Loucy (cell line): ENCODE results near the gene DGCR8.

Experiments used
- H2AFZ ChIP-seq: fragments of 200-600 bp; sonication (generic); 2 replicates; pipeline ENCODE4 v1.6.0; 2016; ENCODE audit warnings: antibody characterized with exemption, mild to moderate bottlenecking, low read length, moderate library complexity
- H3F3A ChIP-seq: fragments of 200-600 bp; 2 replicates; pipeline ENCODE4 v1.6.0; 2016; ENCODE audit warnings: antibody characterized with exemption, low read depth, mild to moderate bottlenecking
- H3K27me3 ChIP-seq: fragments of 200-600 bp; sonication (generic); 2 replicates; pipeline ENCODE4 v1.6.1; 2014; ENCODE audit warnings: low read length, mild to moderate bottlenecking; ENCODE audit not compliant: insufficient read depth, poor library complexity, severe bottlenecking
- H3K36me3 ChIP-seq: fragments of 200-600 bp; sonication (generic); 2 replicates; pipeline ENCODE4 v1.6.1; 2016; ENCODE audit warnings: low read length; ENCODE audit not compliant: insufficient read depth
- H3K4me1 ChIP-seq: fragments of 200-600 bp; sonication (generic); 2 replicates; pipeline ENCODE4 v1.5.1; 2014; ENCODE audit warnings: low read length, mild to moderate bottlenecking; ENCODE audit not compliant: insufficient read depth, poor library complexity, severe bottlenecking
- H3K4me2 ChIP-seq: fragments of 200-600 bp; sonication (generic); 2 replicates; pipeline ENCODE4 v1.6.0; 2014; ENCODE audit warnings: antibody characterized with exemption, low read length, low read depth, mild to moderate bottlenecking; ENCODE audit not compliant: poor library complexity, severe bottlenecking
- H3K4me3 ChIP-seq: fragments of 200-600 bp; sonication (generic); 2 replicates; pipeline ENCODE4 v1.5.1; 2014; ENCODE audit warnings: low read length, mild to moderate bottlenecking, mixed read lengths; ENCODE audit not compliant: poor library complexity, severe bottlenecking
- H3K79me2 ChIP-seq: fragments of 200-600 bp; sonication (generic); 2 replicates; pipeline ENCODE4 v1.6.1; 2014; ENCODE audit warnings: low read length; ENCODE audit not compliant: insufficient read depth
- H3K9ac ChIP-seq: fragments of 200-600 bp; sonication (generic); 2 replicates; pipeline ENCODE4 v1.6.0; 2014; ENCODE audit warnings: mild to moderate bottlenecking, low read depth, low read length, moderate library complexity; ENCODE audit not compliant: poor library complexity, severe bottlenecking
- H3K9me2 ChIP-seq: fragments of 200-600 bp; sonication (generic); replicated peaks from 2 replicates; pipeline ENCODE4 v1.6.1; 2016; ENCODE audit warnings: low read depth, low read length, mixed read lengths
- H3K9me3 ChIP-seq: fragments of 200-600 bp; sonication (generic); 2 replicates; pipeline ENCODE4 v1.6.1; 2014; ENCODE audit warnings: mild to moderate bottlenecking, antibody characterized with exemption, low read length, low read depth; ENCODE audit not compliant: insufficient read depth
- H4K20me1 ChIP-seq: fragments of 200-600 bp; sonication (generic); 2 replicates; pipeline ENCODE4 v1.6.0; 2014; ENCODE audit warnings: antibody characterized with exemption, low read length, mild to moderate bottlenecking; ENCODE audit not compliant: insufficient read depth, poor library complexity, severe bottlenecking
- CTCF ChIP-seq: fragments of 200-600 bp; sonication (generic); conservative IDR thresholded peaks from 2 replicates; pipeline ENCODE4 v1.5.1; 2014; ENCODE audit warnings: mild to moderate bottlenecking, antibody characterized with exemption, low read length
- EZH2phosphoT487 ChIP-seq: fragments of 200-600 bp; IDR thresholded peaks from 2 replicates; pipeline ENCODE4 v1.6.1; 2018; ENCODE audit warnings: antibody characterized with exemption, mild to moderate bottlenecking, moderate library complexity, borderline replicate concordance

Gene DGCR8

GRCh38 chr22:20108757-20109230, 28.8 kb downstream of the DGCR8 start:
- H2AFZ ChIP-seq = no peak overlapping the region
- H4K20me1 ChIP-seq = peaks cover 20% of the 10 kb centered on the region
- no peaks in the 10 kb centered on the region for H3K27me3 ChIP-seq
- no peaks in the 10 kb centered on the region for H3K9me3 ChIP-seq
- TF ChIP-seq CTCF (no peak), EZH2phosphoT487 (no peak)
- peaks cover 26% of the 10 kb centered on the region; the same call in 1 of the 2 replicates for H3K79me2 ChIP-seq
- H3K36me3 ChIP-seq = peaks cover 88% of the 10 kb centered on the region; the same call in 1 of the 2 replicates
- H3F3A ChIP-seq = no peaks in the 10 kb centered on the region
- H3K4me1 ChIP-seq = no peaks in the 10 kb centered on the region
- H3K9me2 ChIP-seq = no peaks in the 10 kb centered on the region
- no peak overlapping the region for H3K4me3 ChIP-seq
- H3K4me2 ChIP-seq = no peak overlapping the region
- no peak overlapping the region for H3K9ac ChIP-seq

GRCh38 chr22:20109411-20110358, 29.6 kb downstream of the DGCR8 start:
- Histone ChIP-seq H3K4me1 (no peaks in the 10 kb centered on the region), H4K20me1 (peaks cover 21% of the 10 kb centered on the region), H3K27me3 (no peaks in the 10 kb centered on the region), H3K4me3 (no peak overlapping the region), H3K9me2 (no peaks in the 10 kb centered on the region), H2AFZ (no peak overlapping the region), H3K9ac (no peak overlapping the region), H3F3A (no peaks in the 10 kb centered on the region), H3K36me3 (peaks cover 91% of the 10 kb centered on the region; the same call in 1 of the 2 replicates), H3K4me2 (no peak overlapping the region), H3K79me2 (peaks cover 28% of the 10 kb centered on the region; the same call in 1 of the 2 replicates), H3K9me3 (no peaks in the 10 kb centered on the region)
- TF ChIP-seq EZH2phosphoT487 = no peak
- TF ChIP-seq CTCF = no peak

DNA sequence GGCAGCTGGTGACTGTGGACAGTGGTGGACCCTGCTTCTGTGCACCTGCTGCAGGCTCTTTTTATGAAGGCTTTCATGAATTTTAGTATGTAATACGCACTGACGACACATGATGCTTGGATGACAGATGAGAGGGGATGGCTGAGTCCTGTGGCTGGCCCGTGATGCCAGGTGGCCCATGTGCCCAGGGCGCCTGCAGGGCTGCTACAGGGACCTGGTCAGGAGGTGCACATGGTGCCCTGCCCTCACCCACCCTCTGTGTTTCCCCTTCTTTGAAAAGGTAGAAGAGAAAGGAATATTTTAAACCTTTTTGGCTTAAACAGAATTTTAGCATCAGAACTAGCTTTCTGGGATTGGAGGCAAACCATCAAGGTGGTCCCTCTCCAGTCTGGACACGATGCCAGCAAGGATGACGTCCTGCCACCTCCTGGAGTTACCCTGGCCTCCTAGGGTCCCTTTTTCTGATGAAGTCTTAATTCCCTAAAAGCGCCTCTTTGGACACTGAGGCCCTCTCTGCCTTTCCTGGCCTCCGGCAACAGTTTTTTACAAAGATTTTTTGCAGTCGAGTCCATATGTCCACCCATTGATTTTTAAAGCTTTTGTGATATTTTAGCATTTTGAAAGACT, 30.4 kb downstream of the DGCR8 start:
- Histone ChIP-seq H3K4me2 (no peak overlapping the region), H3K4me3 (no peak overlapping the region), H3K79me2 (peaks cover 28% of the 10 kb centered on the region), H3K9ac (no peak overlapping the region), H4K20me1 (peaks cover 14% of the 10 kb centered on the region), H3K27me3 (no peaks in the 10 kb centered on the region), H3K36me3 (peaks cover 84% of the 10 kb centered on the region; the same call in 1 of the 2 replicates), H3K9me2 (no peaks in the 10 kb centered on the region), H3K4me1 (peaks cover 4% of the 10 kb centered on the region), H3K9me3 (no peaks in the 10 kb centered on the region), H2AFZ (no peak overlapping the region), H3F3A (no peaks in the 10 kb centered on the region)
- no peak for TF ChIP-seq EZH2phosphoT487
- no peak for TF ChIP-seq CTCF
